Stimulated activated CD8-positive, alpha-beta memory T cell treated with anti-CD3 and anti-CD28 coated beads, Interleukin-7, amount 100 ng/mL, for 4 hours (primary cell): ENCODE measurements around the gene NNAT.
"Not testable (repeated sequence)": the region's sequence is repeated elsewhere in the genome, so short reads cannot be mapped to it uniquely, and the experiment has no call there.

Experiments
- DNase-seq, 2 donors: peaks; one replicate each; pipeline ENCODE4 v3.0.0-alpha.2; 2020; ENCODE audit warnings: low read depth in 2 of 2

The NNAT gene

GRCh38 chr20:37540001-37540400 lies 19.0 kb downstream of the NNAT start:
- DNase-seq, result no peak

- not testable (repeated sequence) for DNase-seq
Measured at GRCh38 chr20:37540838-37541237, 19.8 kb downstream of the NNAT start.

- no peak for DNase-seq
Measured at GRCh38 chr20:37541326-37541725, 20.3 kb downstream of the NNAT start.

- DNase-seq, result no peak
Measured at GRCh38 chr20:37542281-37542680, 21.2 kb downstream of the NNAT start.

- no peak for DNase-seq
Measured at GRCh38 chr20:37543828-37544227, 22.8 kb downstream of the NNAT start.

- DNase-seq, result no peak
Measured at GRCh38 chr20:37544386-37544785, 23.3 kb downstream of the NNAT start.

GRCh38 chr20:37545516-37545915 lies 24.5 kb downstream of the NNAT start:
- no peak for DNase-seq

GRCh38 chr20:37547912-37548311 lies 26.9 kb downstream of the NNAT start:
- no peak for DNase-seq

- not testable (repeated sequence) for DNase-seq
Measured at GRCh38 chr20:37550101-37550920, 29.3 kb downstream of the NNAT start.

GRCh38 chr20:37551660-37552059 lies 30.6 kb downstream of the NNAT start:
- DNase-seq, result not testable (repeated sequence)

GRCh38 chr20:37552415-37552814 lies 31.4 kb downstream of the NNAT start:
- DNase-seq, result no peak

- not testable (repeated sequence) for DNase-seq
Measured at GRCh38 chr20:37554721-37555298, 33.8 kb downstream of the NNAT start.

- DNase-seq, result no peak
Measured at GRCh38 chr20:37556538-37556937, 35.5 kb downstream of the NNAT start.

- no peak for DNase-seq
Measured at GRCh38 chr20:37558306-37558705, 37.3 kb downstream of the NNAT start.

- DNase-seq, result no peak
Measured at GRCh38 chr20:37558779-37559178, 37.7 kb downstream of the NNAT start.

GRCh38 chr20:37559312-37560027 lies 38.4 kb downstream of the NNAT start:
- no peak for DNase-seq

- DNase-seq, result no peak
Measured at GRCh38 chr20:37560629-37561028, 39.6 kb downstream of the NNAT start.

- no peak for DNase-seq
Measured at GRCh38 chr20:37562695-37563480, 41.8 kb downstream of the NNAT start.

GRCh38 chr20:37564016-37564387 lies 43.0 kb downstream of the NNAT start:
- no peak for DNase-seq

- peak in 1 of 2 donors; percentile 2 for DNase-seq
Measured at GRCh38 chr20:37564388-37565133, 43.5 kb downstream of the NNAT start.

GRCh38 chr20:37565134-37565811 lies 44.2 kb downstream of the NNAT start:
- DNase-seq, result no peak
